Measurements from ENCODE around the gene PODN. TPM values are rescaled to one million over a fixed set of nuclear protein-coding genes. Genes with fewer than 3 reads are reported as not detected.

Gene PODN
- total RNA-seq, 1 donor from 2014 or later = 0.10 TPM

GRCh38 chr1:53132176-53132575 lies 70.2 kb downstream of the PODN start:
- H3K4me3 Mint-ChIP-seq (ENCODE audit: unreplicated experiment) = peak overlapping the region; percentile 21
- H3K27me3 Mint-ChIP-seq (ENCODE audit: unreplicated experiment) = peaks cover 6% of the 10 kb centered on the region
- TF ChIP-seq, protein P1, sequence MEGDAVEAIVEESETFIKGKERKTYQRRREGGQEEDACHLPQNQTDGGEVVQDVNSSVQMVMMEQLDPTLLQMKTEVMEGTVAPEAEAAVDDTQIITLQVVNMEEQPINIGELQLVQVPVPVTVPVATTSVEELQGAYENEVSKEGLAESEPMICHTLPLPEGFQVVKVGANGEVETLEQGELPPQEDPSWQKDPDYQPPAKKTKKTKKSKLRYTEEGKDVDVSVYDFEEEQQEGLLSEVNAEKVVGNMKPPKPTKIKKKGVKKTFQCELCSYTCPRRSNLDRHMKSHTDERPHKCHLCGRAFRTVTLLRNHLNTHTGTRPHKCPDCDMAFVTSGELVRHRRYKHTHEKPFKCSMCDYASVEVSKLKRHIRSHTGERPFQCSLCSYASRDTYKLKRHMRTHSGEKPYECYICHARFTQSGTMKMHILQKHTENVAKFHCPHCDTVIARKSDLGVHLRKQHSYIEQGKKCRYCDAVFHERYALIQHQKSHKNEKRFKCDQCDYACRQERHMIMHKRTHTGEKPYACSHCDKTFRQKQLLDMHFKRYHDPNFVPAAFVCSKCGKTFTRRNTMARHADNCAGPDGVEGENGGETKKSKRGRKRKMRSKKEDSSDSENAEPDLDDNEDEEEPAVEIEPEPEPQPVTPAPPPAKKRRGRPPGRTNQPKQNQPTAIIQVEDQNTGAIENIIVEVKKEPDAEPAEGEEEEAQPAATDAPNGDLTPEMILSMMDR (IDR thresholded peaks at IDR 0.05; ENCODE audit: unreplicated experiment) = no peak
- no peak overlapping the region for H3K27ac Mint-ChIP-seq (ENCODE audit: unreplicated experiment)
- no peaks in the 10 kb centered on the region for H3K4me1 Mint-ChIP-seq (ENCODE audit: unreplicated experiment)
- no peak for DNase-seq (ENCODE audit: low spot score)
- no peaks in the 10 kb centered on the region for H3K9me3 Mint-ChIP-seq (ENCODE audit: unreplicated experiment)
- H3K36me3 Mint-ChIP-seq (ENCODE audit: low read depth, unreplicated experiment) = no peaks in the 10 kb centered on the region

- no peak for DNase-seq (ENCODE audit: low spot score)
- no peak overlapping the region for H3K27ac Mint-ChIP-seq (ENCODE audit: unreplicated experiment)
- no peaks in the 10 kb centered on the region for H3K36me3 Mint-ChIP-seq (ENCODE audit: low read depth, unreplicated experiment)
- no peaks in the 10 kb centered on the region for H3K4me1 Mint-ChIP-seq (ENCODE audit: unreplicated experiment)
- no peak overlapping the region for H3K4me3 Mint-ChIP-seq (ENCODE audit: unreplicated experiment)
- H3K9me3 Mint-ChIP-seq (ENCODE audit: unreplicated experiment) = peaks cover 5% of the 10 kb centered on the region
- H3K27me3 Mint-ChIP-seq (ENCODE audit: unreplicated experiment) = peaks cover 6% of the 10 kb centered on the region
- TF ChIP-seq, protein P1 (IDR thresholded peaks at IDR 0.05; ENCODE audit: unreplicated experiment) = no peak
These were observed 71.4 kb downstream of the PODN start for GRCh38 chr1:53133261-53134041.

- Mint-ChIP-seq H3K36me3 (ENCODE audit: low read depth, unreplicated experiment) (no peaks in the 10 kb centered on the region), H3K27ac (ENCODE audit: unreplicated experiment) (no peak overlapping the region), H3K27me3 (ENCODE audit: unreplicated experiment) (peaks cover 6% of the 10 kb centered on the region)
These were observed 72.1 kb downstream of the PODN start for GRCh38 chr1:53134042-53134485.

More at GRCh38 chr1:53134042-53134485, 72.1 kb downstream of the PODN start:
- Mint-ChIP-seq H3K4me3 (ENCODE audit: unreplicated experiment) (no peak overlapping the region), H3K9me3 (ENCODE audit: unreplicated experiment) (peaks cover 5% of the 10 kb centered on the region), H3K4me1 (ENCODE audit: unreplicated experiment) (no peaks in the 10 kb centered on the region)
- DNase-seq (ENCODE audit: low spot score) = no peak
- TF ChIP-seq, protein P1 (IDR thresholded peaks at IDR 0.05; ENCODE audit: unreplicated experiment) = no peak

Other genes with a start within 250 kb of the PODN start
- 0.18 TPM for gene ZYG11A, start 219.5 kb upstream of the PODN start, total RNA-seq (ENCODE audit: unreplicated experiment)
- 4.3 TPM for gene ECHDC2, start 140.5 kb upstream of the PODN start, total RNA-seq (ENCODE audit: unreplicated experiment)
- gene SCP2, start 134.9 kb upstream of the PODN start, total RNA-seq (ENCODE audit: unreplicated experiment) = 93.2 TPM
- gene SLC1A7, start 80.4 kb downstream of the PODN start, total RNA-seq (ENCODE audit: unreplicated experiment) = not detected
- gene CPT2, start 134.6 kb downstream of the PODN start, total RNA-seq (ENCODE audit: unreplicated experiment) = 17.6 TPM
- gene CZIB, start 158.4 kb downstream of the PODN start, total RNA-seq (ENCODE audit: unreplicated experiment) = 65.0 TPM
- gene MAGOH, start 176.3 kb downstream of the PODN start, total RNA-seq (ENCODE audit: unreplicated experiment) = 57.3 TPM